SK-N-SH (cell line): ENCODE results near the gene TIMM22. TPM values are rescaled to one million over a fixed set of nuclear protein-coding genes. Genes with fewer than 3 reads are reported as not detected.

ENCODE experiments used
- CTCF ChIA-PET: fragments of 300-600, 350-600 bp; formaldehyde crosslinking; extraction: SDS; loops from one replicate; lab custom pipeline; 2021; lab: Yijun Ruan, JAX
- POLR2A ChIA-PET: fragments of 350-600 bp; sonication (Branson Sonifier 250); formaldehyde crosslinking; extraction: SDS; loops from one replicate; lab custom pipeline; 2020; ENCODE audit warnings: antibody characterized with exemption, inconsistent platforms; lab: Yijun Ruan, JAX
- DNase-seq: peaks from one replicate; pipeline ENCODE4 v3.0.0; 2012
- H2AFZ ChIP-seq: fragments of 200-600 bp; sonication (generic); 2 replicates; pipeline ENCODE4 v1.8.1; 2016; ENCODE audit warnings: antibody characterized with exemption, mild to moderate bottlenecking, low read depth
- H3F3A ChIP-seq: fragments of 200-600 bp; sonication (generic); replicated peaks from 2 replicates; pipeline ENCODE3; 2016; ENCODE audit warnings: antibody characterized with exemption, mild to moderate bottlenecking; ENCODE audit not compliant: insufficient read depth
- H3K27ac ChIP-seq, 2 experiments: fragments of 200-500 bp in 1 of 2; fragments of 200-600 bp in 1 of 2; sonication (Bioruptor generic) in 1 of 2; sonication (generic), shearing (Covaris generic) in 1 of 2; 2 replicates each; pipeline versions ENCODE4 v1.5.1 to v1.6.1; 2014 to 2016; ENCODE audit warnings: low read depth in 2 of 2, inconsistent platforms in 1 of 2, low read length in 1 of 2, mild to moderate bottlenecking in 1 of 2, mixed read lengths in 1 of 2
- H3K27me3 ChIP-seq: fragments of 200-600 bp; sonication (generic), shearing (Covaris generic); 2 replicates; pipeline ENCODE4 v1.6.1; 2016; ENCODE audit warnings: mixed run types; ENCODE audit not compliant: insufficient read depth
- H3K36me3 ChIP-seq, 2 experiments: fragments of 200-500 bp in 1 of 2; fragments of 200-600 bp in 1 of 2; sonication (Bioruptor generic) in 1 of 2; sonication (generic) in 1 of 2; replicated peaks in 1 of 2; 2 replicates each; pipeline versions ENCODE3 to v1.5.1; 2014 to 2016; ENCODE audit warnings: low read length in 1 of 2, mild to moderate bottlenecking in 1 of 2; ENCODE audit not compliant: insufficient read depth in 2 of 2, control insufficient read depth in 1 of 2
- H3K4me1 ChIP-seq, 2 experiments: fragments of 200-500 bp in 1 of 2; fragments of 200-600 bp in 1 of 2; sonication (Bioruptor generic) in 1 of 2; sonication (generic), shearing (Covaris generic) in 1 of 2; 2 replicates each; pipeline versions ENCODE4 v1.5.1 to v1.6.1; 2014 to 2016; ENCODE audit warnings: low read depth in 1 of 2, low read length in 1 of 2, mixed run types in 1 of 2; ENCODE audit not compliant: insufficient read depth in 2 of 2, control insufficient read depth in 1 of 2
- H3K4me2 ChIP-seq: fragments of 200-600 bp; sonication (generic), shearing (Covaris generic); 2 replicates; pipeline ENCODE4 v1.6.1; 2017; ENCODE audit warnings: mixed run types
- H3K4me3 ChIP-seq, 2 experiments: fragments of 200-500 bp in 1 of 2; fragments of 200-600 bp in 1 of 2; sonication (Bioruptor generic) in 1 of 2; sonication (generic), shearing (Covaris generic) in 1 of 2; 2 replicates each; pipeline versions ENCODE4 v1.5.1 to v1.8.1; 2014 to 2016; ENCODE audit warnings: low read depth in 2 of 2, inconsistent platforms in 1 of 2, low read length in 1 of 2, mild to moderate bottlenecking in 1 of 2, mixed read lengths in 1 of 2, moderate library complexity in 1 of 2
- H3K79me2 ChIP-seq: fragments of 200-600 bp; sonication (generic); 2 replicates; pipeline ENCODE4 v1.8.1; 2017; ENCODE audit warnings: mild to moderate bottlenecking; ENCODE audit not compliant: insufficient read depth
- H3K9ac ChIP-seq: fragments of 200-600 bp; sonication (generic); 2 replicates; pipeline ENCODE4 v1.6.1; 2017; ENCODE audit warnings: mixed run types
- H3K9me2 ChIP-seq: fragments of 200-600 bp; sonication (generic); 2 replicates; pipeline ENCODE4 v1.6.1; 2017; ENCODE audit warnings: mixed run types
- H3K9me3 ChIP-seq: fragments of 200-600 bp; sonication (generic); 2 replicates; pipeline ENCODE4 v1.6.1; 2017; ENCODE audit warnings: mixed run types, mild to moderate bottlenecking, moderate library complexity
- H4K20me1 ChIP-seq: fragments of 200-600 bp; sonication (generic); 2 replicates; pipeline ENCODE4 v1.6.1; 2017; ENCODE audit warnings: mild to moderate bottlenecking, mixed run types; ENCODE audit not compliant: insufficient read depth
- EP300 ChIP-seq, 2 experiments: IDR thresholded peaks; 2 replicates each; pipeline versions ENCODE4 v1.4.0 to v1.6.1; 2012; ENCODE audit warnings: borderline replicate concordance in 1 of 2, low read depth in 1 of 2, low read length in 1 of 2
- EZH2phosphoT487 ChIP-seq: fragments of 200-600 bp; sonication (generic); IDR thresholded peaks from 2 replicates; pipeline ENCODE4 v1.6.1; 2017; ENCODE audit warnings: low read depth, mixed run types, mild to moderate bottlenecking, antibody characterized with exemption, moderate library complexity, borderline replicate concordance
- FOSL2 ChIP-seq: IDR thresholded peaks from 2 replicates; pipeline ENCODE4 v1.4.0; 2012; ENCODE audit warnings: low read depth, mild to moderate bottlenecking, moderate library complexity, borderline replicate concordance
- FOXJ3 ChIP-seq: sonication (generic); formaldehyde crosslinking; IDR thresholded peaks from 2 replicates; pipeline ENCODE4 v1.5.1; 2020; ENCODE audit warnings: mild to moderate bottlenecking, missing genetic modification reagents
- GABPA ChIP-seq: IDR thresholded peaks from 2 replicates; pipeline ENCODE4 v1.4.0; 2012; ENCODE audit warnings: low read depth, mild to moderate bottlenecking
- GATA2 ChIP-seq: sonication (generic); formaldehyde crosslinking; IDR thresholded peaks from 2 replicates; pipeline ENCODE4 v1.5.0; 2020; ENCODE audit warnings: mild to moderate bottlenecking, missing genetic modification reagents
- MEF2A ChIP-seq: IDR thresholded peaks from 2 replicates; pipeline ENCODE4 v1.4.0; 2012; ENCODE audit warnings: low read depth, borderline replicate concordance
- MXI1 ChIP-seq: IDR thresholded peaks from 2 replicates; pipeline ENCODE4 v1.6.1; 2012; ENCODE audit warnings: mild to moderate bottlenecking, low read depth, low read length, improper control_type of control experiment
- NFIC ChIP-seq: IDR thresholded peaks from 2 replicates; pipeline ENCODE4 v1.4.0; 2012; ENCODE audit warnings: borderline replicate concordance
- POLR2AphosphoS5 ChIP-seq: IDR thresholded peaks from 2 replicates; pipeline ENCODE4 v1.6.1; 2012; ENCODE audit warnings: low read depth, low read length
- RFX5 ChIP-seq: IDR thresholded peaks from 2 replicates; pipeline ENCODE4 v1.6.1; 2012; ENCODE audit warnings: mild to moderate bottlenecking, improper control_type of control experiment, low read length
- RXRA ChIP-seq: IDR thresholded peaks from 2 replicates; pipeline ENCODE4 v1.4.0; 2012; ENCODE audit warnings: low read depth, mild to moderate bottlenecking, borderline replicate concordance
- SMC3 ChIP-seq: IDR thresholded peaks from 2 replicates; pipeline ENCODE4 v1.6.1; 2012; ENCODE audit warnings: low read depth, low read length, improper control_type of control experiment
- TCF12 ChIP-seq: IDR thresholded peaks from 2 replicates; pipeline ENCODE4 v1.4.0; 2012
- TEAD4 ChIP-seq: IDR thresholded peaks from 2 replicates; pipeline ENCODE4 v1.4.0; 2012; ENCODE audit warnings: mild to moderate bottlenecking, borderline replicate concordance; ENCODE audit not compliant: insufficient read depth
- WGBS: methylation state at CpG from one replicate; pipeline ENCODE4 v1.1.6; 2017; ENCODE audit warnings: low lambda C conversion rate; 5-methylcytosine and 5-hydroxymethylcytosine counted together
- polyA plus RNA-seq, 3 experiments: library from polyadenylated mRNA; depleted of rRNA; stranded (reverse); fragments of >200 nt; gene quantifications; 2 replicates each; pipeline ENCODE4 v1.2.3, GENCODE V29; 2012
- TF ChIP-seq, protein P1 (sequence below): fragments of 150-350 bp; IDR thresholded peaks from 2 replicates; pipeline ENCODE4 v1.6.1; 2017; ENCODE audit warnings: antibody characterized with exemption, low read length, low read depth, borderline replicate concordance
- TF ChIP-seq, protein P2 (sequence below): fragments of 200-600 bp; sonication (generic); IDR thresholded peaks from 2 replicates; pipeline ENCODE4 v1.6.1; 2017; ENCODE audit warnings: antibody characterized with exemption, mild to moderate bottlenecking, moderate library complexity
- TF ChIP-seq, protein P3 (sequence below): IDR thresholded peaks from 2 replicates; pipeline ENCODE4; 2012
- TF ChIP-seq, protein P4 (sequence below): IDR thresholded peaks from 2 replicates; pipeline ENCODE4 v1.6.1; 2012; ENCODE audit warnings: mild to moderate bottlenecking, low read depth, low read length, moderate library complexity

TIMM22 gene
- polyA plus RNA-seq, 1 of the 3 experiments (the other 2 are of a cell fraction) = 9.9 TPM

DNA sequence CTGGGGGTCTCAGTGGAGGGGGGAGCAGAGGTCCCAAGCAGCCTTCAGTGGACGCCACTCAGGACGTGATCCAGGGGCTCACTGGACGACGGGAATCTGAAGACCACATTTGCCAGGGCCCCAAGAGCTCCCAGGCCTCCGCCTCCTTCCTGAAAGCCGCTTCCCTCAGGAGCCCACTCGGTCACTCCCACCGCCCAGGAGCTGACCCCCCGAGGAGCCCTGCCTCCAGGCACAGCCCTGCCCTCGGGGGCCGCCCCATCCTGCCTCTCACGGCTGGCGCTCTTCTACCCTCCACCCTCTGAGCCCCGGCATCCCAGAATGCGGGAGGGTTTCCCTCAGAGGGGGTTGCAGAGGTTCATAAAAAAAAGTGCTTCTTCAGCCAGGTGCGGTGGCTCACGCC lies 24.2 kb downstream of the TIMM22 start:
- no peak overlapping the region for H3K4me3 ChIP-seq
- CTCF ChIA-PET = interaction anchor here (0.9 to 1.0 kb wide), 2 partner anchors 22 to 35 kb away, joined by 3 read pairs; no protein-coding TSS in a partner anchor
- H2AFZ ChIP-seq = no peak overlapping the region
- H3K27ac ChIP-seq = no peak overlapping the region
- H3K27me3 ChIP-seq = no peaks in the 10 kb centered on the region
- DNase-seq = no peak
- H3K79me2 ChIP-seq = peaks cover 5% of the 10 kb centered on the region; the same call in 1 of the 2 replicates
- no peak for TF ChIP-seq MEF2A
- TF ChIP-seq NFIC = no peak
- TF ChIP-seq, protein P1, sequence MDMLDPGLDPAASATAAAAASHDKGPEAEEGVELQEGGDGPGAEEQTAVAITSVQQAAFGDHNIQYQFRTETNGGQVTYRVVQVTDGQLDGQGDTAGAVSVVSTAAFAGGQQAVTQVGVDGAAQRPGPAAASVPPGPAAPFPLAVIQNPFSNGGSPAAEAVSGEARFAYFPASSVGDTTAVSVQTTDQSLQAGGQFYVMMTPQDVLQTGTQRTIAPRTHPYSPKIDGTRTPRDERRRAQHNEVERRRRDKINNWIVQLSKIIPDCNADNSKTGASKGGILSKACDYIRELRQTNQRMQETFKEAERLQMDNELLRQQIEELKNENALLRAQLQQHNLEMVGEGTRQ = no peak
- no peak for TF ChIP-seq MXI1
- no peak for TF ChIP-seq POLR2AphosphoS5
- no peak for TF ChIP-seq FOSL2
- TF ChIP-seq TEAD4 = no peak
- TF ChIP-seq FOXJ3 = no peak
- no peak for TF ChIP-seq RFX5
- H3K9me3 ChIP-seq = no peaks in the 10 kb centered on the region
- peaks cover 0 to 4% of the 10 kb centered on the region in 2 experiments for H3K36me3 ChIP-seq
- no peaks in the 10 kb centered on the region for H3K4me1 ChIP-seq
- H3K4me2 ChIP-seq = no peak overlapping the region
- H3K9me2 ChIP-seq = no peaks in the 10 kb centered on the region
- 96% methylated on average over 16 of the region's 17 CpGs for WGBS
- H3K9ac ChIP-seq = no peak overlapping the region
- POLR2A ChIA-PET = no interaction called here
- no peaks in the 10 kb centered on the region for H4K20me1 ChIP-seq
- H3F3A ChIP-seq = no peaks in the 10 kb centered on the region

DNA sequence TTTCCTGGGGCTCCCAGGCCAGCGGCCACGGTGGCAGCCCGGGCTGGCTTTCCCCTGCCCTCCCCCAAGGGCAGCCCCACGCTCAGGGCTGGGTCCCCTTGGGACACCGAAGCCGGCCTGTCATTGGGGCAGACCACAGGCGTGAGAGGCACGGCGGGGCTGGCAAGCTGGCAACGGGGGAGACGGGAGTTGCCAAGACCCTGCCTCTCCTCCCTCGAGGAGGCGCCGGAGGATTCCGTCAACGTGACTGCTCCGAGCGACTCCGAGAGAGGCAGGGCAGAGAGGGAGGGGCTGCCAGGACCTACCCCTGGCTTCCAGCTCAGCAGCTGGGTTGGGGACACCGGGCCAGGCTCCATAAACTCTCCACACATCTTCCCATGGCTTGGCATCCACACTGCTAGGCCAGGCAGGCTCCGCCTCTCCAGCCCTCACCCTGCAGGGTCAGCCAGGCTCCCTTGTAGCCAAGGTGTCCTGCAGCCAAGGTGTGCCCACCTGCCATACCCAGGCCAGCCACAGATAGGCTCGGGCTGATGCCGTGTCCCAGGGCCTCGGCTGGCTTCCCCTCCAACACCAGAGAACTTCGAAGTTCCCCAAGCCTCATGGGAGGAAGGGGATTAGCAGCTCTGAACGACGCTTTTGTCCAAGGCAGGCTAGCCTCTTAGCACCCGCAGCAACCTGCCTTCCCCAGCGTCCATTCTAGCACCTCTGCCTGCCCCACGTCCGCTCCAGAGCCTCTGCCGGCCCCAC lies 25.5 kb downstream of the TIMM22 start:
- H3K9me3 ChIP-seq = no peaks in the 10 kb centered on the region
- TF ChIP-seq, protein P2, sequence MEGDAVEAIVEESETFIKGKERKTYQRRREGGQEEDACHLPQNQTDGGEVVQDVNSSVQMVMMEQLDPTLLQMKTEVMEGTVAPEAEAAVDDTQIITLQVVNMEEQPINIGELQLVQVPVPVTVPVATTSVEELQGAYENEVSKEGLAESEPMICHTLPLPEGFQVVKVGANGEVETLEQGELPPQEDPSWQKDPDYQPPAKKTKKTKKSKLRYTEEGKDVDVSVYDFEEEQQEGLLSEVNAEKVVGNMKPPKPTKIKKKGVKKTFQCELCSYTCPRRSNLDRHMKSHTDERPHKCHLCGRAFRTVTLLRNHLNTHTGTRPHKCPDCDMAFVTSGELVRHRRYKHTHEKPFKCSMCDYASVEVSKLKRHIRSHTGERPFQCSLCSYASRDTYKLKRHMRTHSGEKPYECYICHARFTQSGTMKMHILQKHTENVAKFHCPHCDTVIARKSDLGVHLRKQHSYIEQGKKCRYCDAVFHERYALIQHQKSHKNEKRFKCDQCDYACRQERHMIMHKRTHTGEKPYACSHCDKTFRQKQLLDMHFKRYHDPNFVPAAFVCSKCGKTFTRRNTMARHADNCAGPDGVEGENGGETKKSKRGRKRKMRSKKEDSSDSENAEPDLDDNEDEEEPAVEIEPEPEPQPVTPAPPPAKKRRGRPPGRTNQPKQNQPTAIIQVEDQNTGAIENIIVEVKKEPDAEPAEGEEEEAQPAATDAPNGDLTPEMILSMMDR = no peak
- TF ChIP-seq RXRA (no peak), SMC3 (no peak), TCF12 (no peak), GATA2 (CRISPR knock-in tag) (no peak), EP300 (IDR thresholded peaks at IDR 0.05; ENCODE audit: borderline replicate concordance in 1 of 2, low read depth in 1 of 2, low read length in 1 of 2) (no peak), GABPA (no peak), EZH2phosphoT487 (no peak), FOXJ3 (no peak), RFX5 (no peak)
- TF ChIP-seq, protein P3, sequence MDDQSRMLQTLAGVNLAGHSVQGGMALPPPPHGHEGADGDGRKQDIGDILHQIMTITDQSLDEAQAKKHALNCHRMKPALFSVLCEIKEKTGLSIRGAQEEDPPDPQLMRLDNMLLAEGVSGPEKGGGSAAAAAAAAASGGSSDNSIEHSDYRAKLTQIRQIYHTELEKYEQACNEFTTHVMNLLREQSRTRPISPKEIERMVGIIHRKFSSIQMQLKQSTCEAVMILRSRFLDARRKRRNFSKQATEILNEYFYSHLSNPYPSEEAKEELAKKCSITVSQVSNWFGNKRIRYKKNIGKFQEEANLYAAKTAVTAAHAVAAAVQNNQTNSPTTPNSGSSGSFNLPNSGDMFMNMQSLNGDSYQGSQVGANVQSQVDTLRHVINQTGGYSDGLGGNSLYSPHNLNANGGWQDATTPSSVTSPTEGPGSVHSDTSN = no peak
- TF ChIP-seq, protein P4, sequence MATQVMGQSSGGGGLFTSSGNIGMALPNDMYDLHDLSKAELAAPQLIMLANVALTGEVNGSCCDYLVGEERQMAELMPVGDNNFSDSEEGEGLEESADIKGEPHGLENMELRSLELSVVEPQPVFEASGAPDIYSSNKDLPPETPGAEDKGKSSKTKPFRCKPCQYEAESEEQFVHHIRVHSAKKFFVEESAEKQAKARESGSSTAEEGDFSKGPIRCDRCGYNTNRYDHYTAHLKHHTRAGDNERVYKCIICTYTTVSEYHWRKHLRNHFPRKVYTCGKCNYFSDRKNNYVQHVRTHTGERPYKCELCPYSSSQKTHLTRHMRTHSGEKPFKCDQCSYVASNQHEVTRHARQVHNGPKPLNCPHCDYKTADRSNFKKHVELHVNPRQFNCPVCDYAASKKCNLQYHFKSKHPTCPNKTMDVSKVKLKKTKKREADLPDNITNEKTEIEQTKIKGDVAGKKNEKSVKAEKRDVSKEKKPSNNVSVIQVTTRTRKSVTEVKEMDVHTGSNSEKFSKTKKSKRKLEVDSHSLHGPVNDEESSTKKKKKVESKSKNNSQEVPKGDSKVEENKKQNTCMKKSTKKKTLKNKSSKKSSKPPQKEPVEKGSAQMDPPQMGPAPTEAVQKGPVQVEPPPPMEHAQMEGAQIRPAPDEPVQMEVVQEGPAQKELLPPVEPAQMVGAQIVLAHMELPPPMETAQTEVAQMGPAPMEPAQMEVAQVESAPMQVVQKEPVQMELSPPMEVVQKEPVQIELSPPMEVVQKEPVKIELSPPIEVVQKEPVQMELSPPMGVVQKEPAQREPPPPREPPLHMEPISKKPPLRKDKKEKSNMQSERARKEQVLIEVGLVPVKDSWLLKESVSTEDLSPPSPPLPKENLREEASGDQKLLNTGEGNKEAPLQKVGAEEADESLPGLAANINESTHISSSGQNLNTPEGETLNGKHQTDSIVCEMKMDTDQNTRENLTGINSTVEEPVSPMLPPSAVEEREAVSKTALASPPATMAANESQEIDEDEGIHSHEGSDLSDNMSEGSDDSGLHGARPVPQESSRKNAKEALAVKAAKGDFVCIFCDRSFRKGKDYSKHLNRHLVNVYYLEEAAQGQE = no peak

More for the DNA sequence above, 25.5 kb downstream of the TIMM22 start:
- no peak for DNase-seq
- H3K27ac ChIP-seq = no peak overlapping the region
- H2AFZ ChIP-seq = no peak overlapping the region
- H3K9me2 ChIP-seq = no peaks in the 10 kb centered on the region
- no peak overlapping the region for H3K4me3 ChIP-seq
- POLR2A ChIA-PET = no interaction called here
- H3K27me3 ChIP-seq = no peaks in the 10 kb centered on the region
- 93% methylated on average over 23 of the region's 32 CpGs for WGBS
- no peaks in the 10 kb centered on the region for H3F3A ChIP-seq
- CTCF ChIA-PET = interaction anchor here (0.7 kb wide), 1 partner anchor 34 kb away, joined by 3 read pairs; no protein-coding TSS in a partner anchor
- no peak overlapping the region for H3K4me2 ChIP-seq
- H3K9ac ChIP-seq = no peak overlapping the region
- peaks cover 5% of the 10 kb centered on the region; the same call in 1 of the 2 replicates for H3K79me2 ChIP-seq
- no peaks in the 10 kb centered on the region for H4K20me1 ChIP-seq
- H3K4me1 ChIP-seq = no peaks in the 10 kb centered on the region
- H3K36me3 ChIP-seq = peaks cover 0 to 9% of the 10 kb centered on the region in 2 experiments
